22Rv1 (cell line): ENCODE results near the gene GBP1.

Source experiments
- ZFX ChIP-seq: fragments of 450-650 bp; IDR thresholded peaks from 2 replicates; pipeline ENCODE4 v1.6.1; 2017; ENCODE audit warnings: antibody characterized with exemption, borderline replicate concordance
- TF ChIP-seq, protein P1 (sequence below): fragments of 450-650 bp; IDR thresholded peaks from 2 replicates; pipeline ENCODE4 v1.5.1; 2017; ENCODE audit warnings: mild to moderate bottlenecking

DNA sequence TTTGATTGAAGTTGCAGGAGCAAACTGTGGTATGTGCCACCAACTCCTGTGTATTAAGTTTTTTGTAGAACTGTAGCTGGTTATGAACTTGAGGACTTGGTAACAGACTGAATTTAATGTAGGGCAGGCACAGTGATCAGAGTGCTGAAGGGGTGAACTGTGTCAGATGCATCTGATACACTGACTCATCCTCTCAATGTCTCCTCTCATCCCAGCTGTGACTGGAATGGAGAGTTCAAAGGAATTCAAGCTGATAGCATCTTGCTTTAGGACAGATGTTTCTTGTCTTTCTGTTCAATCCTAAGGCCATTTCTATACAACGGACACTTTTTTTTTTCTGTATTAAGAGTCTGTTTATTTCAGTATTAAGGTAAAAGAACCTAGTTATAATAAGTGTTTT, 25.0 kb upstream of the GBP1 start:
- TF ChIP-seq, protein P1, sequence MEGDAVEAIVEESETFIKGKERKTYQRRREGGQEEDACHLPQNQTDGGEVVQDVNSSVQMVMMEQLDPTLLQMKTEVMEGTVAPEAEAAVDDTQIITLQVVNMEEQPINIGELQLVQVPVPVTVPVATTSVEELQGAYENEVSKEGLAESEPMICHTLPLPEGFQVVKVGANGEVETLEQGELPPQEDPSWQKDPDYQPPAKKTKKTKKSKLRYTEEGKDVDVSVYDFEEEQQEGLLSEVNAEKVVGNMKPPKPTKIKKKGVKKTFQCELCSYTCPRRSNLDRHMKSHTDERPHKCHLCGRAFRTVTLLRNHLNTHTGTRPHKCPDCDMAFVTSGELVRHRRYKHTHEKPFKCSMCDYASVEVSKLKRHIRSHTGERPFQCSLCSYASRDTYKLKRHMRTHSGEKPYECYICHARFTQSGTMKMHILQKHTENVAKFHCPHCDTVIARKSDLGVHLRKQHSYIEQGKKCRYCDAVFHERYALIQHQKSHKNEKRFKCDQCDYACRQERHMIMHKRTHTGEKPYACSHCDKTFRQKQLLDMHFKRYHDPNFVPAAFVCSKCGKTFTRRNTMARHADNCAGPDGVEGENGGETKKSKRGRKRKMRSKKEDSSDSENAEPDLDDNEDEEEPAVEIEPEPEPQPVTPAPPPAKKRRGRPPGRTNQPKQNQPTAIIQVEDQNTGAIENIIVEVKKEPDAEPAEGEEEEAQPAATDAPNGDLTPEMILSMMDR, result no peak
- no peak for TF ChIP-seq ZFX
